Measurements from ENCODE around the gene FNDC3B. TPM values are rescaled to one million over a fixed set of nuclear protein-coding genes. Genes with fewer than 3 reads are reported as not detected.
A peak's percentile ranks its signal among the peaks of the same experiment; 100 is the strongest.

Gene FNDC3B
- total RNA-seq, 2 donors from 2014 or later: 80.6 to 107 TPM

DNA sequence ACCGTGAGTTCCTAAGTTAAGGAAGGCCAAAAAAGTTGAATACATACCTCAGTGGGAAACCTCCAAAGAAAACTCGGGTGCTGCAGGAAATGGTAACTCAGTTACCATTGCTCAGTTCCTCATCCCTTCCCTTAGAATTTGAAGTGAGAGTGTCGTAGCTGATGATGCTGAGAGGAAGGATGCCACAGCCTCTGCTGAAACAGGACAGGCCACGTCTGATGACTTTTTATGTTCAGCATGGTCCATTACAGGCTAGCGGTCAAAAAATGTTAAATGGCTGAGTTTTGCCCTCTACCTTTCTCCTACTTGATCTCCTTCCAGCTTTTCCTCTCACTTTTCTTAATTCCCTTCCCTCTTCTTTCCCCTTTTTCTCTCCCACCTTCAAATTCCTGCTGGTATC is 273.3 kb downstream of the FNDC3B start:
- Histone ChIP-seq H3K36me3 (ENCODE audit: control insufficient read depth, insufficient read depth, low read length) (peaks cover 88% of the 10 kb centered on the region), H3K4me1 (ENCODE audit: control insufficient read depth, insufficient read depth, low read length) (peaks cover 13% of the 10 kb centered on the region), H3K27me3 (ENCODE audit: control insufficient read depth, insufficient read depth, low read length, poor library complexity, severe bottlenecking) (no peaks in the 10 kb centered on the region), H3K27ac (ENCODE audit: low read depth, low read length) (no peak overlapping the region), H3K4me3 (ENCODE audit: low read length) (no peak overlapping the region), H3K9ac (ENCODE audit: extremely low read depth, low read length, poor library complexity, severe bottlenecking) (no peak overlapping the region), H3K9me3 (ENCODE audit: control insufficient read depth, low read length) (no peaks in the 10 kb centered on the region)
- Mint-ChIP-seq H3K4me3 (no peak overlapping the region), H3K36me3 (ENCODE audit: low read depth) (peaks cover 81% of the 10 kb centered on the region), H3K27me3 (ENCODE audit: insufficient read depth) (no peaks in the 10 kb centered on the region), H3K9me3 (no peaks in the 10 kb centered on the region), H3K27ac (peak overlapping the region; percentile 69), H3K4me1 (peaks cover 17% of the 10 kb centered on the region)
- WGBS, 2 experiments (ENCODE audit: insufficient coverage in 1 of 2, insufficient read length in 1 of 2): 95 to 97% methylated on average over 5 of the region's 5 CpGs
- TF ChIP-seq, protein P1, sequence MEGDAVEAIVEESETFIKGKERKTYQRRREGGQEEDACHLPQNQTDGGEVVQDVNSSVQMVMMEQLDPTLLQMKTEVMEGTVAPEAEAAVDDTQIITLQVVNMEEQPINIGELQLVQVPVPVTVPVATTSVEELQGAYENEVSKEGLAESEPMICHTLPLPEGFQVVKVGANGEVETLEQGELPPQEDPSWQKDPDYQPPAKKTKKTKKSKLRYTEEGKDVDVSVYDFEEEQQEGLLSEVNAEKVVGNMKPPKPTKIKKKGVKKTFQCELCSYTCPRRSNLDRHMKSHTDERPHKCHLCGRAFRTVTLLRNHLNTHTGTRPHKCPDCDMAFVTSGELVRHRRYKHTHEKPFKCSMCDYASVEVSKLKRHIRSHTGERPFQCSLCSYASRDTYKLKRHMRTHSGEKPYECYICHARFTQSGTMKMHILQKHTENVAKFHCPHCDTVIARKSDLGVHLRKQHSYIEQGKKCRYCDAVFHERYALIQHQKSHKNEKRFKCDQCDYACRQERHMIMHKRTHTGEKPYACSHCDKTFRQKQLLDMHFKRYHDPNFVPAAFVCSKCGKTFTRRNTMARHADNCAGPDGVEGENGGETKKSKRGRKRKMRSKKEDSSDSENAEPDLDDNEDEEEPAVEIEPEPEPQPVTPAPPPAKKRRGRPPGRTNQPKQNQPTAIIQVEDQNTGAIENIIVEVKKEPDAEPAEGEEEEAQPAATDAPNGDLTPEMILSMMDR (conservative IDR thresholded peaks at IDR 0.05): no peak
- no peak for DNase-seq

DNA sequence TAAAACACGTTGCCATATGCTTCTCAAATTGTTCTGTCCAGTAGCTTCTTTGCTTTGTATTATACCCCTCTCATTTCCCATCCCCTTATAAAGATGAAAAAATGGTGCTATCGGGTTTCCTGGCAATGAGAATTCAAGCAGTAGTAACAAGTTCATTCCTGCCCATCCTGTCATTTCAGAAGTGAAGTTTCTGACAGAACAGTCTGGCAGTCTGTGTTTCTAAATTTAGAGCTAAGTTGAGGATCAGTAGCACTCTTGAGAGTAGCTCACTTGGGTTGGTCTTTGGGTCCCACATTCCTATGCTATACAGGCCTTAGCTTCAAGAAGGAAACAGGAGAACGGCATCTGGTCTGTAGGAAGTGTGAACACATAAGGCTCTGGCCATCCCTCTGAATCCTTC is 274.3 kb downstream of the FNDC3B start:
- DNase-seq: no peak
- H3K4me1 ChIP-seq (ENCODE audit: control insufficient read depth, insufficient read depth, low read length): peaks cover 8% of the 10 kb centered on the region
- H3K9me3 ChIP-seq (ENCODE audit: control insufficient read depth, low read length): no peaks in the 10 kb centered on the region
- TF ChIP-seq, protein P1 (conservative IDR thresholded peaks at IDR 0.05): no peak
- H3K9ac ChIP-seq (ENCODE audit: extremely low read depth, low read length, poor library complexity, severe bottlenecking): no peak overlapping the region
- peaks cover 90% of the 10 kb centered on the region for H3K36me3 ChIP-seq (ENCODE audit: control insufficient read depth, insufficient read depth, low read length)
- no peak overlapping the region for H3K4me3 ChIP-seq (ENCODE audit: low read length)
- H3K27me3 ChIP-seq (ENCODE audit: control insufficient read depth, insufficient read depth, low read length, poor library complexity, severe bottlenecking): no peaks in the 10 kb centered on the region
- H3K27me3 Mint-ChIP-seq (ENCODE audit: insufficient read depth): no peaks in the 10 kb centered on the region
- WGBS, 2 experiments (ENCODE audit: insufficient coverage in 1 of 2, insufficient read length in 1 of 2): 92 to 100% methylated on average over 2 to 3 of the region's 3 CpGs
- H3K27ac Mint-ChIP-seq: no peak overlapping the region
- H3K4me1 Mint-ChIP-seq: peaks cover 10% of the 10 kb centered on the region
- no peaks in the 10 kb centered on the region for H3K9me3 Mint-ChIP-seq
- H3K36me3 Mint-ChIP-seq (ENCODE audit: low read depth): peaks cover 82% of the 10 kb centered on the region
- no peak overlapping the region for H3K4me3 Mint-ChIP-seq
- no peak overlapping the region for H3K27ac ChIP-seq (ENCODE audit: low read depth, low read length)

DNA sequence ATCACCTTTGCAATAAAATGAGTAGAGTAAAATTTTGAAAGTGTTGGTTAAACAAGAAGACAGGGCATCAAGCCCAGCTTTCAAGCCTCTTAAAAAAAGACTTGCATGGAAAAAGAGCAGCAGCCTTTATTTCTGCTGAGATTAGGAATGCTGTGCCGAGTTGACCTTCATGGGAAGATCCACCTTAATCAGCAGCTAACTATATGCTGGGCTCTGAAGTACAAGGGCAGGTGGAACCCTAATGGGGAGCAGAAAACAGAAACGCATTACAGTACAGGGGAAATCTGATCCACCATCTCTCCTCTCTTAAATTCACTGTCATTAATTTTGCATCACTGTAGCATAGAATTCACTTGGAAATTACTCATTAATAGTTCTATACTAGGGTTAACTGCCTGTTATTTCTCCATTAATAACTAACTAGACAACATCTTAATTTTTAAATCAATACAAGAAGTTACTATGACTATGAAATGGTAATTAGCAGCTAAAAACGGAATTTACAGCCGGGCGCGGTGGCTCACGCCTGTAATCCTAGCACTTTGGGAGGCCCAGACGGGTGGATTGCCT is 275.3 kb downstream of the FNDC3B start:
- H3K4me1 Mint-ChIP-seq: peaks cover 2% of the 10 kb centered on the region
- H3K27me3 ChIP-seq (ENCODE audit: control insufficient read depth, insufficient read depth, low read length, poor library complexity, severe bottlenecking): no peaks in the 10 kb centered on the region
- H3K27ac ChIP-seq (ENCODE audit: low read depth, low read length): no peak overlapping the region
- no peak overlapping the region for H3K4me3 Mint-ChIP-seq
- H3K9me3 ChIP-seq (ENCODE audit: control insufficient read depth, low read length): no peaks in the 10 kb centered on the region
- H3K9ac ChIP-seq (ENCODE audit: extremely low read depth, low read length, poor library complexity, severe bottlenecking): no peak overlapping the region
- no peak for DNase-seq
- H3K4me3 ChIP-seq (ENCODE audit: low read length): no peak overlapping the region
- TF ChIP-seq, protein P1 (conservative IDR thresholded peaks at IDR 0.05): no peak
- no peaks in the 10 kb centered on the region for H3K9me3 Mint-ChIP-seq
- H3K27ac Mint-ChIP-seq: no peak overlapping the region
- WGBS, 2 experiments (ENCODE audit: insufficient coverage in 1 of 2, insufficient read length in 1 of 2): 96% methylated on average over 8 of the region's 8 CpGs
- peaks cover 85% of the 10 kb centered on the region for H3K36me3 Mint-ChIP-seq (ENCODE audit: low read depth)
- H3K36me3 ChIP-seq (ENCODE audit: control insufficient read depth, insufficient read depth, low read length): peaks cover 90% of the 10 kb centered on the region
- no peaks in the 10 kb centered on the region for H3K4me1 ChIP-seq (ENCODE audit: control insufficient read depth, insufficient read depth, low read length)
- no peaks in the 10 kb centered on the region for H3K27me3 Mint-ChIP-seq (ENCODE audit: insufficient read depth)

All from endodermal cell (in vitro differentiated cells).